Tibial artery (tissue), 4 donors: Measurements from ENCODE around the gene SSRP1.

Source experiments
- DNase-seq, 2 donors: peaks; one replicate each; pipeline ENCODE4 v3.0.0-alpha.2; 2019
- H3K27ac ChIP-seq, 2 donors: fragments of 200-600 bp; sonication (generic) in 1 of 2; 1 replicate in 1 of 2; 2 replicates in 1 of 2; pipeline ENCODE4 v1.5.1; 2018 to 2019; ENCODE audit warnings: mild to moderate bottlenecking in 1 of 2
- H3K27me3 ChIP-seq, 2 donors: fragments of 200-600 bp; sonication (generic) in 1 of 2; one replicate each; pipeline versions ENCODE4 v1.5.1 to v1.6.0; 2016 to 2019
- H3K36me3 ChIP-seq, 3 donors: fragments of 200-600 bp; sonication (generic) in 2 of 3; one replicate each; pipeline ENCODE4 v1.5.1; 2016 to 2019; ENCODE audit warnings: mild to moderate bottlenecking in 2 of 3
- H3K4me1 ChIP-seq, 4 donors: fragments of 200-600 bp; sonication (generic) in 2 of 4; 1 replicate in 3 of 4; 2 replicates in 1 of 4; pipeline ENCODE4 v1.5.1; 2016 to 2019
- H3K4me3 ChIP-seq, 2 donors: fragments of 200-600 bp; sonication (generic) in 1 of 2; 1 replicate in 1 of 2; 2 replicates in 1 of 2; pipeline ENCODE4 v1.5.1; 2018 to 2019; ENCODE audit warnings: mild to moderate bottlenecking in 2 of 2
- H3K9me3 ChIP-seq, 3 donors: fragments of 200-600 bp; sonication (generic) in 1 of 3; one replicate each; pipeline ENCODE4 v1.5.1; 2016 to 2019
- CTCF ChIP-seq, 2 experiments: fragments of 200-600 bp in 1 of 2; fragments of 450-650 bp in 1 of 2; IDR thresholded peaks; one replicate each; pipeline ENCODE4 v1.5.1; 2017 to 2019; ENCODE audit warnings: antibody characterized with exemption in 2 of 2, mild to moderate bottlenecking in 1 of 2, moderate library complexity in 1 of 2
- intact Hi-C: fragments of 100-400 bp; cut with DNase I; formaldehyde crosslinking; loops from one replicate; pipeline ENCODE4 v1.15.0; 2023; ENCODE audit warnings: low total_unique reads

The SSRP1 gene

GRCh38 chr11:57353852-57354251 lies 18.2 kb upstream of the SSRP1 start:
- Histone ChIP-seq H3K27me3 (no peaks in the 10 kb centered on the region), H3K9me3 (no peaks in the 10 kb centered on the region), H3K27ac (no peak overlapping the region), H3K36me3 (no peaks in the 10 kb centered on the region), H3K4me3 (no peak overlapping the region), H3K4me1 (peaks cover 0 to 14% (median 3%) of the 10 kb centered on the region in 4 donors)
- no peak for DNase-seq
- intact Hi-C loops: loop anchor here (5.0 to 10.0 kb wide), 2 partner anchors 173 to 509 kb away; no protein-coding TSS in a partner anchor
- TF ChIP-seq CTCF (IDR thresholded peaks at IDR 0.05): no peak

GRCh38 chr11:57353446-57353845 lies 17.8 kb upstream of the SSRP1 start:
- Histone ChIP-seq H3K4me3 (no peak overlapping the region), H3K36me3 (no peaks in the 10 kb centered on the region), H3K4me1 (peaks cover 0 to 14% (median 3%) of the 10 kb centered on the region in 4 donors), H3K27me3 (no peaks in the 10 kb centered on the region), H3K9me3 (no peaks in the 10 kb centered on the region), H3K27ac (no peak overlapping the region)
- no peak for TF ChIP-seq CTCF (IDR thresholded peaks at IDR 0.05)
- no peak for DNase-seq
- intact Hi-C loops: loop anchor here (5.0 to 10.0 kb wide), 2 partner anchors 174 to 509 kb away; no protein-coding TSS in a partner anchor

- Histone ChIP-seq H3K27me3 (no peaks in the 10 kb centered on the region), H3K9me3 (no peaks in the 10 kb centered on the region), H3K27ac (no peak overlapping the region), H3K4me1 (peaks cover 0 to 14% (median 3%) of the 10 kb centered on the region in 4 donors), H3K4me3 (no peak overlapping the region), H3K36me3 (no peaks in the 10 kb centered on the region)
- no peak for DNase-seq
- TF ChIP-seq CTCF (IDR thresholded peaks at IDR 0.05): no peak
- intact Hi-C loops: loop anchor here (5.0 to 10.0 kb wide), 2 partner anchors 174 to 508 kb away; no protein-coding TSS in a partner anchor
These were observed 17.3 kb upstream of the SSRP1 start for GRCh38 chr11:57353036-57353435.

- H3K36me3 ChIP-seq: no peaks in the 10 kb centered on the region
- no peak overlapping the region for H3K4me3 ChIP-seq
- no peaks in the 10 kb centered on the region for H3K9me3 ChIP-seq
- intact Hi-C loops: loop anchor here (5.0 to 10.0 kb wide), 3 partner anchors 85 to 505 kb away; no protein-coding TSS in a partner anchor
- H3K27me3 ChIP-seq: no peaks in the 10 kb centered on the region
- DNase-seq: peak in 1 of 2 donors; percentile 48
- TF ChIP-seq CTCF (IDR thresholded peaks at IDR 0.05): peak; percentile 78 to 91
- peaks cover 0 to 9% (median 4%) of the 10 kb centered on the region in 4 donors for H3K4me1 ChIP-seq
- H3K27ac ChIP-seq: no peak overlapping the region
These were observed 14.0 kb upstream of the SSRP1 start for GRCh38 chr11:57349491-57350274.

- Histone ChIP-seq H3K9me3 (no peaks in the 10 kb centered on the region), H3K4me3 (no peak overlapping the region), H3K27ac (no peak overlapping the region), H3K27me3 (no peaks in the 10 kb centered on the region), H3K36me3 (no peaks in the 10 kb centered on the region), H3K4me1 (peaks cover 0 to 9% (median 4%) of the 10 kb centered on the region in 4 donors)
- TF ChIP-seq CTCF (IDR thresholded peaks at IDR 0.05): no peak
- DNase-seq: no peak
- intact Hi-C loops: loop anchor here (10.0 kb wide), 1 partner anchor 86 kb away; no protein-coding TSS in a partner anchor
These were observed 13.1 kb upstream of the SSRP1 start for GRCh38 chr11:57348636-57349313.
